ENCODE data around the gene CDH13. TPM values are rescaled to one million over a fixed set of nuclear protein-coding genes. Genes with fewer than 3 reads are reported as not detected.

Gene CDH13
- total RNA-seq, 4 donors from 2014 or later, result 3.1 to 13.5 (median 8.9) TPM

- peaks cover 0 to 6% (median 0%) of the 10 kb centered on the region in 4 donors for H3K36me3 ChIP-seq
- H3K4me1 ChIP-seq, result no peaks in the 10 kb centered on the region
- TF ChIP-seq POLR2A (IDR thresholded peaks at IDR 0.05; ENCODE audit: low read depth), result no peak
- TF ChIP-seq CTCF (IDR thresholded peaks at IDR 0.05), result no peak
- TF ChIP-seq POLR2AphosphoS5 (IDR thresholded peaks at IDR 0.05), result no peak
- no peak for TF ChIP-seq EP300 (IDR thresholded peaks at IDR 0.05)
- H3K9me3 ChIP-seq, result peaks cover 0 to 13% (median 7%) of the 10 kb centered on the region in 4 donors
- no peak for DNase-seq (ENCODE audit: extremely low spot score)
- H3K27ac ChIP-seq (replicated peaks in 1 of 4), result no peak overlapping the region
- no peak overlapping the region for H3K4me3 ChIP-seq
- WGBS, result 81% methylated on average over 2 of the region's 2 CpGs
- intact Hi-C loops (cut with DNase I), result no loop called here
- peaks cover 0 to 6% (median 0%) of the 10 kb centered on the region in 4 donors for H3K27me3 ChIP-seq
Observed at GRCh38 chr16:83666449-83666848, 1039.7 kb downstream of the CDH13 start.

- Histone ChIP-seq H3K36me3 (peaks cover 0 to 13% (median 0%) of the 10 kb centered on the region in 4 donors), H3K4me3 (no peak overlapping the region), H3K27me3 (peaks cover 0 to 6% (median 0%) of the 10 kb centered on the region in 4 donors), H3K27ac (replicated peaks in 1 of 4) (no peak overlapping the region), H3K4me1 (no peaks in the 10 kb centered on the region), H3K9me3 (peaks cover 0 to 6% (median 4%) of the 10 kb centered on the region in 4 donors)
- 83% methylated on average over 5 of the region's 5 CpGs for WGBS
- intact Hi-C loops (cut with DNase I), result no loop called here
- DNase-seq (ENCODE audit: extremely low spot score), result no peak
- no peak for TF ChIP-seq POLR2AphosphoS5 (IDR thresholded peaks at IDR 0.05)
- TF ChIP-seq POLR2A (IDR thresholded peaks at IDR 0.05; ENCODE audit: low read depth), result no peak
- TF ChIP-seq EP300 (IDR thresholded peaks at IDR 0.05), result no peak
- TF ChIP-seq CTCF (IDR thresholded peaks at IDR 0.05), result no peak
Observed at GRCh38 chr16:83669456-83669855, 1042.7 kb downstream of the CDH13 start.

- 23% methylated on average over 5 of the region's 5 CpGs for WGBS
- DNase-seq (ENCODE audit: extremely low spot score), result no peak
- H3K4me1 ChIP-seq, result no peaks in the 10 kb centered on the region
- intact Hi-C loops (cut with DNase I), result no loop called here
- peaks cover 0 to 6% (median 0%) of the 10 kb centered on the region in 4 donors for H3K27me3 ChIP-seq
- TF ChIP-seq POLR2A (IDR thresholded peaks at IDR 0.05; ENCODE audit: low read depth) (no peak), EP300 (IDR thresholded peaks at IDR 0.05) (no peak), CTCF (IDR thresholded peaks at IDR 0.05) (no peak), POLR2AphosphoS5 (IDR thresholded peaks at IDR 0.05) (no peak)
- no peak overlapping the region for H3K4me3 ChIP-seq
- H3K36me3 ChIP-seq, result peaks cover 0 to 19% (median 0%) of the 10 kb centered on the region in 4 donors
- H3K9me3 ChIP-seq, result peaks cover 0 to 6% (median 0%) of the 10 kb centered on the region in 4 donors
- no peak overlapping the region for H3K27ac ChIP-seq (replicated peaks in 1 of 4)
Observed at GRCh38 chr16:83674931-83675535, 1048.3 kb downstream of the CDH13 start.

GRCh38 chr16:83676086-83676485 lies 1049.3 kb downstream of the CDH13 start:
- intact Hi-C loops (cut with DNase I), result no loop called here
- Histone ChIP-seq H3K36me3 (peaks cover 0 to 24% (median 0%) of the 10 kb centered on the region in 4 donors), H3K4me1 (no peaks in the 10 kb centered on the region), H3K4me3 (no peak overlapping the region), H3K27me3 (no peaks in the 10 kb centered on the region), H3K9me3 (no peaks in the 10 kb centered on the region), H3K27ac (replicated peaks in 1 of 4) (no peak overlapping the region)
- WGBS, result 70% methylated on average over 6 of the region's 6 CpGs
- no peak for DNase-seq (ENCODE audit: extremely low spot score)
- TF ChIP-seq CTCF (IDR thresholded peaks at IDR 0.05) (no peak), POLR2A (IDR thresholded peaks at IDR 0.05; ENCODE audit: low read depth) (no peak), EP300 (IDR thresholded peaks at IDR 0.05) (no peak), POLR2AphosphoS5 (IDR thresholded peaks at IDR 0.05) (no peak)

All from esophagus muscularis mucosa (tissue), 4 donors.